PFSK-1 (cell line): ENCODE measurements around the gene GDF10.

Source experiments
- FOXP2 ChIP-seq: optimal IDR thresholded peaks from 2 replicates; pipeline ENCODE3; 2011; ENCODE audit warnings: borderline replicate concordance, control low read depth, inconsistent platforms; ENCODE audit not compliant: insufficient read depth; ENCODE audit errors: extremely low read length, extremely low read depth
- POLR2AphosphoS5 ChIP-seq: IDR thresholded peaks from 2 replicates; pipeline ENCODE4 v1.6.1; 2012; ENCODE audit warnings: low read depth, mild to moderate bottlenecking, control low read depth, low read length, moderate library complexity
- SIN3A ChIP-seq: IDR thresholded peaks from 2 replicates; pipeline ENCODE4 v1.6.1; 2012; ENCODE audit warnings: mild to moderate bottlenecking, low read length, moderate library complexity, borderline replicate concordance; ENCODE audit not compliant: insufficient read depth
- TAF1 ChIP-seq: IDR thresholded peaks from 2 replicates; pipeline ENCODE4 v1.6.1; 2012; ENCODE audit warnings: low read length, control low read depth, borderline replicate concordance; ENCODE audit not compliant: insufficient read depth
- TF ChIP-seq, protein P1 (sequence below), 2 experiments: IDR thresholded peaks; 2 replicates each; pipeline versions ENCODE4 v1.6.1 to v1.8.0; 2011 to 2012; ENCODE audit warnings: low read depth in 2 of 2, low read length in 2 of 2, control low read depth in 1 of 2, inconsistent platforms in 1 of 2, mild to moderate bottlenecking in 1 of 2, moderate library complexity in 1 of 2; ENCODE audit not compliant: insufficient read depth in 1 of 2

Gene GDF10

DNA sequence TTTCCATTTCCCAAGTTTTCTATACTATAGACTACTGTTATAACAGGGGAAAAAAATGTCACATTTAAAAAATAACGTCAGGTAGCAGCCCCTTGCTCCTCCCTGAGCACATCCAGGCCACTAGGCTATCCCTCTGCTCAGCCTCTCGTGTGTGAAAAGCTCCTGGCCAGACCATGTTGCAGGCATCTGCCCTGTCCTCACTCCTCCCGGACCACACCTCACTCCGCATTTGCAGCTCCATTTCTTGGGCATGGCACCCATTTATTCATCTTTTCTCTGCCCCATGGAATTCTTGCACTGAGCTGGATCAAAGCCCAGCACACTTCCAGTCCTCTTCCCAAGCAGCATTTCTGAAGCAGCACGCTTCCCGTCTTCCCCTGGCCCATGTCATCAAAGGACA lies 20.8 kb downstream of the GDF10 start:
- no peak for TF ChIP-seq FOXP2
- TF ChIP-seq POLR2AphosphoS5: no peak
- no peak for TF ChIP-seq SIN3A
- TF ChIP-seq, protein P1, sequence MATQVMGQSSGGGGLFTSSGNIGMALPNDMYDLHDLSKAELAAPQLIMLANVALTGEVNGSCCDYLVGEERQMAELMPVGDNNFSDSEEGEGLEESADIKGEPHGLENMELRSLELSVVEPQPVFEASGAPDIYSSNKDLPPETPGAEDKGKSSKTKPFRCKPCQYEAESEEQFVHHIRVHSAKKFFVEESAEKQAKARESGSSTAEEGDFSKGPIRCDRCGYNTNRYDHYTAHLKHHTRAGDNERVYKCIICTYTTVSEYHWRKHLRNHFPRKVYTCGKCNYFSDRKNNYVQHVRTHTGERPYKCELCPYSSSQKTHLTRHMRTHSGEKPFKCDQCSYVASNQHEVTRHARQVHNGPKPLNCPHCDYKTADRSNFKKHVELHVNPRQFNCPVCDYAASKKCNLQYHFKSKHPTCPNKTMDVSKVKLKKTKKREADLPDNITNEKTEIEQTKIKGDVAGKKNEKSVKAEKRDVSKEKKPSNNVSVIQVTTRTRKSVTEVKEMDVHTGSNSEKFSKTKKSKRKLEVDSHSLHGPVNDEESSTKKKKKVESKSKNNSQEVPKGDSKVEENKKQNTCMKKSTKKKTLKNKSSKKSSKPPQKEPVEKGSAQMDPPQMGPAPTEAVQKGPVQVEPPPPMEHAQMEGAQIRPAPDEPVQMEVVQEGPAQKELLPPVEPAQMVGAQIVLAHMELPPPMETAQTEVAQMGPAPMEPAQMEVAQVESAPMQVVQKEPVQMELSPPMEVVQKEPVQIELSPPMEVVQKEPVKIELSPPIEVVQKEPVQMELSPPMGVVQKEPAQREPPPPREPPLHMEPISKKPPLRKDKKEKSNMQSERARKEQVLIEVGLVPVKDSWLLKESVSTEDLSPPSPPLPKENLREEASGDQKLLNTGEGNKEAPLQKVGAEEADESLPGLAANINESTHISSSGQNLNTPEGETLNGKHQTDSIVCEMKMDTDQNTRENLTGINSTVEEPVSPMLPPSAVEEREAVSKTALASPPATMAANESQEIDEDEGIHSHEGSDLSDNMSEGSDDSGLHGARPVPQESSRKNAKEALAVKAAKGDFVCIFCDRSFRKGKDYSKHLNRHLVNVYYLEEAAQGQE (IDR thresholded peaks at IDR 0.05; ENCODE audit: insufficient read depth in 1 of 2, low read depth in 2 of 2, low read length in 2 of 2): no peak
- TF ChIP-seq TAF1: no peak

DNA sequence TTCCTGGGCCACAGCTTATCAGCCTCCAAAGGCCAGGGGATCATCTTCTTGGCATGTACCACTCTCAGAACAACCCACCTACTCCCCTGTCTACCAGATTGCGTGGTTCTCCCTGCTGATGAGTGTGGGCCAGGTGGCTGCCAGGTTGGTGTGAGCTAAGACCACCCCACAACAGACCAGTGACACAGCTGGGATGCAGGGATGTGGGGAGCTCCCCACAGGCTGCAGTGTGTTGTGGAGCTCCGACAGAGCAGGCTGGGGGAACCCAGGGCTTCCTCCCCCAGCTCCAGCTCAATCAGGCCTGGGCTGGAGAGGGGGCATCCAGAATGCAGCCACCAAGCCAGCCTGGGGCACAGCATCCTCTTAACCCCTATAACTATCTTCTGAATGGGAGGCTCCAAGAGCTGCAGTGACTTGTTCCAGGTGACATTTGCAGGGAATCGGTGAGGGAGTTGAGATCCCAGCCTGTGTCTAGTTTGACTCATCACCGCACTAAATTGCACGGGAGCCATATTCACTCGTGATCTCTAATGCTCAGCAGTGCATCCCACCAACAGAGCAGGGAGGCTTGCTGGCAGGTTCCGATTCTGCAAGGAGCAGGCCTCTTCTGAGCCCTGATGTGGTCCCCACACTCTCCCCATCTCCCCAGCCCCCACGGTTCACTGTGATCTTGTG lies 21.7 kb downstream of the GDF10 start:
- TF ChIP-seq, protein P1 (IDR thresholded peaks at IDR 0.05; ENCODE audit: insufficient read depth in 1 of 2, low read depth in 2 of 2, low read length in 2 of 2): no peak
- TF ChIP-seq POLR2AphosphoS5: no peak
- no peak for TF ChIP-seq FOXP2
- no peak for TF ChIP-seq SIN3A
- TF ChIP-seq TAF1: no peak

DNA sequence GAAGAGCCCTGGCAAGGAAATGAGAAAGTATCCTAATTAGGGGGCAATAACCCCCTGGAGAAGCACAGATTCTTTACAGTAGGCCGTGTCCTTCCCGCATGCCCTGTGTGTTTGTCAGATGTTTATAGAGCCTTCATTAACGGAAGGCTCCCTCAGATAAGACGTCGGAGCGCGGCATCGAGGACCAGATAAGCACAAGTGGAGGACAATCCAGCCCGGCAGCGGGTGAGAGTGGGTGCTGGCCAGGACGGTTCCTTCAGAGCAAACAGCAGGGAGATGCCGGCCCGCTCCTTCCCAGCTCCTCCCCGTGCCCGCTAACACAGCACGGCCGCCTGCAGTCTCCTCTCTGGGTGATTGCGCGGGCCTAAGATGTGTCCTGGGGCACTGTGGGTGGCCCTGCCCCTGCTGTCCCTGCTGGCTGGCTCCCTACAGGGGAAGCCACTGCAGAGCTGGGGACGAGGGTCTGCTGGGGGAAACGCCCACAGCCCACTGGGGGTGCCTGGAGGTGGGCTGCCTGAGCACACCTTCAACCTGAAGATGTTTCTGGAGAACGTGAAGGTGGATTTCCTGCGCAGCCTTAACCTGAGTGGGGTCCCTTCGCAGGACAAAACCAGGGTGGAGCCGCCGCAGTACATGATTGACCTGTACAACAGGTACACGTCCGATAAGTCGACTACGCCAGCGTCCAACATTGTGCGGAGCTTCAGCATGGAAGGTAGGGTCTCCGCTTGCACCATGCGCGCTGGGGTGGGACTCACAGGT lies 22.5 kb downstream of the GDF10 start, which contains the start of gene GDF2:
TSS of gene GDF2 (plus strand) at position 155 of the 762 bp plus-strand sequence. CDS start at position 370, 215 bp downstream.
- TF ChIP-seq TAF1 (no peak), FOXP2 (no peak), SIN3A (no peak), POLR2AphosphoS5 (no peak)
- TF ChIP-seq, protein P1 (IDR thresholded peaks at IDR 0.05; ENCODE audit: insufficient read depth in 1 of 2, low read depth in 2 of 2, low read length in 2 of 2): no peak

DNA sequence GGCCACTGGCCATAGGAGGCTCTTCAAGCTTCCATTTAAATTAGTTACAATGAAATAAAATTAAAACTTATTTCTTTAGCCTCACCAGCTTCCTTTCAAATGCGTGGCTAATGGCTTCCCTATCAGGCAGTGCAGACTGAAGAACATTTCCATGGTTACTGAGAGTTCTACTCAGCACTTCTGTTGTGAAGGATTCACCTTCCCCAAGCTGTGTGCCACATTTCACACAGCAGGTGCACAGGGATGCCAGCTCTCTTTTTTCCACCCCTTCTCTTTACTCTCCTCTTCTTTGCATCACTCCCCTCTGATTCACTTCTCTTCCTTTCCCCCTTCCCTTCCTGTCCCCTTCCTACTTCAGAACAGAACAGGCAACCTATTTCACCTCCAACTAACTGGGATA lies 23.1 kb downstream of the GDF10 start:
- no peak for TF ChIP-seq SIN3A
- no peak for TF ChIP-seq FOXP2
- TF ChIP-seq TAF1: no peak
- TF ChIP-seq, protein P1 (IDR thresholded peaks at IDR 0.05; ENCODE audit: insufficient read depth in 1 of 2, low read depth in 2 of 2, low read length in 2 of 2): no peak
- no peak for TF ChIP-seq POLR2AphosphoS5
